OCI-LY3 (cell line): Measurements from ENCODE around the gene ANKS1B.

ENCODE experiments used
- H2AFZ ChIP-seq: fragments of 200-600, 300-600 bp; shearing (Covaris generic); 2 replicates; pipeline ENCODE4 v1.6.0; 2014; ENCODE audit warnings: antibody characterized with exemption, low read depth, low read length
- H3K27ac ChIP-seq: fragments of 200-600, 300-600 bp; sonication (generic); 2 replicates; pipeline ENCODE4 v1.5.1; 2014; ENCODE audit warnings: mild to moderate bottlenecking, low read length, moderate library complexity, mixed read lengths
- H3K27me3 ChIP-seq: fragments of 200-600, 300-600 bp; sonication (generic); 2 replicates; pipeline ENCODE4 v1.6.1; 2014; ENCODE audit warnings: low read depth, low read length, mixed read lengths
- H3K36me3 ChIP-seq: fragments of 200-600, 300-600 bp; sonication (generic); replicated peaks from 2 replicates; pipeline ENCODE3; 2014; ENCODE audit warnings: low read depth, low read length, mixed read lengths
- H3K4me1 ChIP-seq: fragments of 300-600, 200-600 bp; sonication (generic); 2 replicates; pipeline ENCODE4 v1.6.1; 2014; ENCODE audit warnings: low read length, mixed read lengths
- H3K4me2 ChIP-seq: fragments of 200-600, 300-600 bp; sonication (generic); 2 replicates; pipeline ENCODE4 v1.6.1; 2014; ENCODE audit warnings: low read length, mixed read lengths
- H3K4me3 ChIP-seq: fragments of 300-600, 200-600 bp; sonication (generic); 2 replicates; pipeline ENCODE4 v1.5.1; 2014; ENCODE audit warnings: antibody characterized with exemption, mild to moderate bottlenecking, low read length, moderate library complexity
- H3K79me2 ChIP-seq: fragments of 300-600, 200-600 bp; shearing (Covaris generic); 2 replicates; pipeline ENCODE4 v1.6.1; 2014; ENCODE audit warnings: mild to moderate bottlenecking, low read length, mixed read lengths
- H3K9ac ChIP-seq: fragments of 300-600, 200-600 bp; shearing (Covaris generic); 2 replicates; pipeline ENCODE4 v1.6.0; 2014; ENCODE audit warnings: mild to moderate bottlenecking, low read length, moderate library complexity
- H3K9me3 ChIP-seq: fragments of 200-600, 300-600 bp; shearing (Covaris generic); 2 replicates; pipeline ENCODE4 v1.6.1; 2014; ENCODE audit warnings: low read length, mixed read lengths; ENCODE audit not compliant: insufficient read depth
- H4K20me1 ChIP-seq: fragments of 200-600, 300-600 bp; sonication (generic); 2 replicates; pipeline ENCODE4 v1.6.1; 2016; ENCODE audit warnings: low read length, mixed read lengths; ENCODE audit not compliant: insufficient read depth
- CTCF ChIP-seq: fragments of 200-600, 300-600 bp; sonication (generic); IDR thresholded peaks from 2 replicates; pipeline ENCODE4 v1.5.1; 2014; ENCODE audit warnings: antibody characterized with exemption, low read length, low read depth
- EZH2phosphoT487 ChIP-seq: fragments of 200-600 bp; shearing (Covaris generic); IDR thresholded peaks from 2 replicates; pipeline ENCODE4 v1.6.1; 2018; ENCODE audit warnings: antibody characterized with exemption, mixed run types, low read depth

The ANKS1B gene

GRCh38 chr12:99549651-99550050, 435.1 kb downstream of the ANKS1B start:
- Histone ChIP-seq H3K4me2 (no peak overlapping the region), H3K79me2 (no peaks in the 10 kb centered on the region), H3K27ac (no peak overlapping the region), H3K36me3 (no peaks in the 10 kb centered on the region), H3K9ac (no peak overlapping the region), H3K4me1 (no peaks in the 10 kb centered on the region), H3K27me3 (no peaks in the 10 kb centered on the region), H3K4me3 (no peak overlapping the region), H3K9me3 (no peaks in the 10 kb centered on the region), H2AFZ (no peak overlapping the region), H4K20me1 (no peaks in the 10 kb centered on the region)
- TF ChIP-seq CTCF (no peak), EZH2phosphoT487 (no peak)

- Histone ChIP-seq H3K36me3 (no peaks in the 10 kb centered on the region), H3K4me2 (no peak overlapping the region), H2AFZ (no peak overlapping the region), H3K27ac (no peak overlapping the region), H3K4me1 (no peaks in the 10 kb centered on the region), H3K27me3 (no peaks in the 10 kb centered on the region), H3K9ac (no peak overlapping the region), H4K20me1 (no peaks in the 10 kb centered on the region), H3K9me3 (no peaks in the 10 kb centered on the region), H3K4me3 (no peak overlapping the region), H3K79me2 (no peaks in the 10 kb centered on the region)
- no peak for TF ChIP-seq CTCF
- TF ChIP-seq EZH2phosphoT487, result no peak
These were observed 435.5 kb downstream of the ANKS1B start for GRCh38 chr12:99549196-99549595.

- Histone ChIP-seq H3K4me2 (no peak overlapping the region), H3K9ac (no peak overlapping the region), H3K79me2 (no peaks in the 10 kb centered on the region), H2AFZ (no peak overlapping the region), H3K27me3 (no peaks in the 10 kb centered on the region), H3K4me1 (no peaks in the 10 kb centered on the region), H3K9me3 (no peaks in the 10 kb centered on the region), H3K4me3 (no peak overlapping the region), H3K27ac (no peak overlapping the region), H4K20me1 (no peaks in the 10 kb centered on the region), H3K36me3 (no peaks in the 10 kb centered on the region)
- no peak for TF ChIP-seq CTCF
- TF ChIP-seq EZH2phosphoT487, result no peak
These were observed 440.3 kb downstream of the ANKS1B start for GRCh38 chr12:99544457-99544856.

GRCh38 chr12:99529966-99530365, 454.8 kb downstream of the ANKS1B start:
- Histone ChIP-seq H2AFZ (no peak overlapping the region), H3K79me2 (no peaks in the 10 kb centered on the region), H3K27me3 (no peaks in the 10 kb centered on the region), H3K9me3 (0 out of 2 replicates have a peak, but pooled peaks cover 4% of the 10 kb centered on the region), H3K27ac (peak overlapping the region; percentile 79), H3K4me1 (peaks cover 28% of the 10 kb centered on the region), H4K20me1 (no peaks in the 10 kb centered on the region), H3K4me2 (0 out of 2 replicates have a peak overlapping the region, but pooled peaks have one; percentile 7), H3K9ac (no peak overlapping the region), H3K4me3 (no peak overlapping the region), H3K36me3 (peaks cover 4% of the 10 kb centered on the region)
- TF ChIP-seq CTCF (no peak), EZH2phosphoT487 (no peak)
